Mesenchymal stem cell (in vitro differentiated cells and primary cell): ENCODE measurements around the gene TSPAN32.

ENCODE experiments used
- DNase-seq: peaks from one replicate; pipeline ENCODE4 v3.0.0-alpha.2; 2013
- H2AFZ ChIP-seq: one replicate; pipeline ENCODE4 v1.6.1; 2013; ENCODE audit warnings: low read depth, mild to moderate bottlenecking, control low read depth, inconsistent platforms, low read length, moderate library complexity
- H2AK5ac ChIP-seq: 2 replicates; pipeline ENCODE4 v1.6.1; 2013; ENCODE audit warnings: low read length, moderate library complexity, mild to moderate bottlenecking, inconsistent platforms; ENCODE audit not compliant: severe bottlenecking
- H2BK120ac ChIP-seq: one replicate; pipeline ENCODE4 v1.6.1; 2013; ENCODE audit warnings: low read depth, mild to moderate bottlenecking, inconsistent platforms, low read length, moderate library complexity
- H2BK12ac ChIP-seq, 2 experiments: one replicate each; pipeline ENCODE4 v1.6.1; 2013; ENCODE audit warnings: inconsistent platforms in 2 of 2, low read length in 2 of 2, mild to moderate bottlenecking in 2 of 2, moderate library complexity in 2 of 2, control low read depth in 1 of 2
- H2BK15ac ChIP-seq: one replicate; pipeline ENCODE4 v1.6.1; 2013; ENCODE audit warnings: mild to moderate bottlenecking, low read depth, inconsistent platforms; ENCODE audit not compliant: poor library complexity, severe bottlenecking
- H2BK5ac ChIP-seq: 2 replicates; pipeline ENCODE4 v1.6.1; 2013; ENCODE audit warnings: low read depth, mild to moderate bottlenecking, low read length, control low read depth, inconsistent platforms; ENCODE audit not compliant: poor library complexity, severe bottlenecking
- H3K14ac ChIP-seq, 2 experiments: one replicate each; pipeline ENCODE4 v1.6.1; 2013; ENCODE audit warnings: inconsistent platforms in 2 of 2, low read length in 2 of 2, control low read depth in 1 of 2, mild to moderate bottlenecking in 1 of 2, moderate library complexity in 1 of 2
- H3K18ac ChIP-seq, 2 experiments: one replicate each; pipeline ENCODE4 v1.6.1; 2013; ENCODE audit warnings: inconsistent platforms in 2 of 2, low read length in 2 of 2, control low read depth in 1 of 2, low read depth in 1 of 2, mild to moderate bottlenecking in 1 of 2
- H3K23ac ChIP-seq, 2 experiments: one replicate each; pipeline ENCODE4 v1.6.1; 2013; ENCODE audit warnings: inconsistent platforms in 2 of 2, low read length in 2 of 2, mild to moderate bottlenecking in 2 of 2, moderate library complexity in 2 of 2, control low read depth in 1 of 2
- H3K27ac ChIP-seq: 2 replicates; pipeline ENCODE4 v1.5.1; 2013; ENCODE audit warnings: mild to moderate bottlenecking, moderate library complexity, low read length, control low read depth, inconsistent platforms; ENCODE audit not compliant: poor library complexity, severe bottlenecking
- H3K27me3 ChIP-seq, 2 experiments: 2 replicates each; pipeline versions ENCODE4 v1.6.1 to v1.7.0; 2013; ENCODE audit warnings: low read length in 2 of 2, mild to moderate bottlenecking in 2 of 2, moderate library complexity in 2 of 2, control low read depth in 1 of 2, inconsistent platforms in 1 of 2; ENCODE audit not compliant: control insufficient read depth in 1 of 2, insufficient read depth in 1 of 2
- H3K36me3 ChIP-seq, 2 experiments: 2 replicates each; pipeline versions ENCODE4 v1.6.1 to v1.7.0; 2013; ENCODE audit warnings: low read length in 2 of 2, control low read depth in 1 of 2, inconsistent platforms in 1 of 2, low read depth in 1 of 2, mild to moderate bottlenecking in 1 of 2; ENCODE audit not compliant: insufficient read depth in 2 of 2, control insufficient read depth in 1 of 2
- H3K4ac ChIP-seq, 2 experiments: one replicate each; pipeline ENCODE4 v1.6.1; 2013; ENCODE audit warnings: inconsistent platforms in 2 of 2, low read length in 2 of 2, mild to moderate bottlenecking in 2 of 2, moderate library complexity in 2 of 2, control low read depth in 1 of 2, low read depth in 1 of 2
- H3K4me1 ChIP-seq: 2 replicates; pipeline ENCODE4 v1.6.1; 2013; ENCODE audit warnings: low read depth, low read length, control low read depth; ENCODE audit not compliant: control insufficient read depth, insufficient read depth
- H3K4me2 ChIP-seq: 2 replicates; pipeline ENCODE4 v1.6.1; 2013; ENCODE audit warnings: low read length, mild to moderate bottlenecking, inconsistent platforms; ENCODE audit not compliant: poor library complexity, severe bottlenecking
- H3K4me3 ChIP-seq, 2 experiments: 2 replicates each; pipeline versions ENCODE4 v1.5.1 to v1.7.0; 2013; ENCODE audit warnings: low read length in 2 of 2, mild to moderate bottlenecking in 2 of 2, control low read depth in 1 of 2, low read depth in 1 of 2; ENCODE audit not compliant: insufficient read depth in 1 of 2
- H3K79me1 ChIP-seq: replicated peaks from 2 replicates; pipeline ENCODE4 v1.6.1; 2013; ENCODE audit warnings: mild to moderate bottlenecking, control low read depth, low read length, inconsistent platforms; ENCODE audit not compliant: poor library complexity, severe bottlenecking
- H3K9ac ChIP-seq: 2 replicates; pipeline ENCODE4 v1.7.0; 2013; ENCODE audit warnings: mild to moderate bottlenecking, low read length, moderate library complexity
- H3K9me3 ChIP-seq: 2 replicates; pipeline ENCODE4 v1.7.0; 2013; ENCODE audit warnings: mild to moderate bottlenecking, low read length; ENCODE audit not compliant: control insufficient read depth
- H4K8ac ChIP-seq: one replicate; pipeline ENCODE4 v1.6.1; 2013; ENCODE audit warnings: inconsistent platforms, mild to moderate bottlenecking, low read length, moderate library complexity
- H4K91ac ChIP-seq: one replicate; pipeline ENCODE4 v1.6.1; 2013; ENCODE audit warnings: mild to moderate bottlenecking, low read length, inconsistent platforms
- WGBS: methylation state at CpG from one replicate; pipeline ENCODE4 v1.1.7; 2013; ENCODE audit warnings: mixed read lengths; 5-methylcytosine and 5-hydroxymethylcytosine counted together

TSPAN32 gene

DNA sequence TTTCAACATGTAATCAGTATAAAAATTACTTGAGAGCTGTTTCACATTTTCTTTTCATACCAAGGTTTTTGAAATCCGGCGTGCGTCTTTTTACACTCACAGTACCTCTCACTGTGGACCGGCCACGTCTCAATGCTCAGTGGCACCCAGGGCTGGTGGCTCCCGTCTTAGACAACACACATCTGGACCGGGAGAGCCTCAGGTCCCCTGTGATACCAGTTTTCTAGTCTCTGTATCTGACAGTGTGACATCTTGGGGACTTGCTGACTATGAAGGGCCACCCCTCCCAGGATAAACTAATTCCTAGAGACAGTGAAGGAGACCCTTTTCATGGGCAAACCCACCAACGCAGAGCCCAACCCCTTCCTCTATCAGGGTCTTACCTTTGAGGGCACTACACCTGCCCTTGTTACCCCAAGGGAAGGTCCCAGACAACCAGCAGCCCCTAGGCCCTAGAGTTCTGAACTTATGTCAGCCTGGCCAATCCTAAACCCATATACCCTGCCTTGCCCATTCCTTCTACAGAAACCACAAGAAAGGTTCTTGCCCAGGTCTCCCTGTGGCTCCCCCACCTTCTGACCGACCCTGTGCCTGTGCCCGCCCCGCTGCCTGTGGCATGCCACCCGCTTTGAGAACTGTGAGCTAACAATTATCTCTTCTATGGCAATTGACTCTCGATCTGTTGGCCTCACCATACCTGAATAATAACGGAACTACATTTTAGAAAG lies 25.4 kb upstream of the TSPAN32 start:
- Histone ChIP-seq H3K9me3 (peaks cover 23% of the 10 kb centered on the region), H3K36me3 (no peaks in the 10 kb centered on the region), H3K79me1 (no peaks in the 10 kb centered on the region), H3K4me2 (no peak overlapping the region), H2AK5ac (no peak overlapping the region), H3K27ac (no peak overlapping the region), H3K4ac (no peak overlapping the region), H2AFZ (no peak overlapping the region), H4K91ac (no peak overlapping the region), H3K14ac (no peak overlapping the region), H3K4me3 (no peak overlapping the region), H2BK15ac (no peak overlapping the region), H3K4me1 (no peaks in the 10 kb centered on the region), H3K18ac (no peak overlapping the region), H2BK12ac (no peak overlapping the region), H2BK120ac (no peak overlapping the region), H3K27me3 (peaks cover 61 to 72% of the 10 kb centered on the region in 2 experiments), H4K8ac (no peak overlapping the region), H3K23ac (no peak overlapping the region), H2BK5ac (no peak overlapping the region), H3K9ac (no peak overlapping the region)
- WGBS = 87% methylated on average over 14 of the region's 14 CpGs
- DNase-seq = no peak

- no peak overlapping the region for H3K4me2 ChIP-seq
- H3K18ac ChIP-seq = no peak overlapping the region
These were observed 24.8 kb upstream of the TSPAN32 start for GRCh38 chr11:2277008-2277346.

GRCh38 chr11:2277933-2278523 lies 23.8 kb upstream of the TSPAN32 start:
- WGBS = 66% methylated on average over 6 of the region's 6 CpGs
- no peak for DNase-seq

More at GRCh38 chr11:2277008-2277346, 24.8 kb upstream of the TSPAN32 start:
- Histone ChIP-seq H3K23ac (no peak overlapping the region), H3K79me1 (no peaks in the 10 kb centered on the region), H4K8ac (no peak overlapping the region), H2AFZ (no peak overlapping the region), H3K27me3 (peaks cover 56 to 67% of the 10 kb centered on the region in 2 experiments), H3K4me3 (no peak overlapping the region), H3K27ac (no peak overlapping the region), H3K4me1 (no peaks in the 10 kb centered on the region), H3K9ac (no peak overlapping the region), H3K4ac (no peak overlapping the region), H4K91ac (no peak overlapping the region), H3K9me3 (peaks cover 27% of the 10 kb centered on the region), H3K14ac (no peak overlapping the region), H2BK5ac (no peak overlapping the region), H3K36me3 (no peaks in the 10 kb centered on the region), H2BK120ac (no peak overlapping the region), H2BK12ac (no peak overlapping the region), H2AK5ac (no peak overlapping the region), H2BK15ac (no peak overlapping the region)
- DNase-seq = no peak
- 74% methylated on average over 6 of the region's 6 CpGs for whole genome bisulfite sequencing

GRCh38 chr11:2280208-2280607 lies 21.6 kb upstream of the TSPAN32 start:
- H3K9ac ChIP-seq = no peak overlapping the region
- no peak overlapping the region for H3K18ac ChIP-seq
- no peak overlapping the region for H2BK12ac ChIP-seq
- H2BK120ac ChIP-seq = no peak overlapping the region
- H3K4me2 ChIP-seq = no peak overlapping the region
- no peak overlapping the region for H3K23ac ChIP-seq
- no peak overlapping the region for H3K14ac ChIP-seq
- no peak overlapping the region for H2BK15ac ChIP-seq
- no peak overlapping the region for H2BK5ac ChIP-seq
- H2AFZ ChIP-seq = no peak overlapping the region
- no peak overlapping the region for H3K4ac ChIP-seq
- no peaks in the 10 kb centered on the region for H3K4me1 ChIP-seq
- H3K27me3 ChIP-seq = peaks cover 37 to 48% of the 10 kb centered on the region in 2 experiments
- peaks cover 41% of the 10 kb centered on the region for H3K9me3 ChIP-seq
- H4K91ac ChIP-seq = no peak overlapping the region
- no peak overlapping the region for H3K27ac ChIP-seq
- no peaks in the 10 kb centered on the region for H3K79me1 ChIP-seq
- H3K4me3 ChIP-seq = no peak overlapping the region
- no peak overlapping the region for H4K8ac ChIP-seq
- no peaks in the 10 kb centered on the region for H3K36me3 ChIP-seq
- H2AK5ac ChIP-seq = no peak overlapping the region
- no CpG with 5 or more reads among the region's 2 CpGs for WGBS
- DNase-seq = no peak

More at GRCh38 chr11:2277933-2278523, 23.8 kb upstream of the TSPAN32 start:
- no peak overlapping the region for H3K9ac ChIP-seq
- H2AFZ ChIP-seq = no peak overlapping the region
- no peak overlapping the region for H2AK5ac ChIP-seq
- H3K4me1 ChIP-seq = no peaks in the 10 kb centered on the region
- H3K27ac ChIP-seq = no peak overlapping the region
- H2BK5ac ChIP-seq = no peak overlapping the region
- no peak overlapping the region for H3K23ac ChIP-seq
- H3K4me3 ChIP-seq = no peak overlapping the region
- peaks cover 33% of the 10 kb centered on the region for H3K9me3 ChIP-seq
- peaks cover 45 to 56% of the 10 kb centered on the region in 2 experiments for H3K27me3 ChIP-seq
- no peak overlapping the region for H4K91ac ChIP-seq
- no peaks in the 10 kb centered on the region for H3K36me3 ChIP-seq
- H3K4me2 ChIP-seq = no peak overlapping the region
- H3K18ac ChIP-seq = no peak overlapping the region
- H3K14ac ChIP-seq = no peak overlapping the region
- H3K79me1 ChIP-seq = no peaks in the 10 kb centered on the region
- no peak overlapping the region for H2BK12ac ChIP-seq
- no peak overlapping the region for H2BK15ac ChIP-seq
- H2BK120ac ChIP-seq = no peak overlapping the region
- H3K4ac ChIP-seq = no peak overlapping the region
- H4K8ac ChIP-seq = no peak overlapping the region
